HG03095 (cell line): Measurements from ENCODE around the gene DNAH8.

Source experiments
- ATAC-seq: cut with Tn5 transposase; IDR thresholded peaks from one replicate; pipeline ENCODE4 v1.9.1; 2021; ENCODE audit warnings: moderate library complexity; ENCODE audit not compliant: unreplicated experiment

Gene DNAH8

GRCh38 chr6:38957426-38957825 is 242.3 kb downstream of the DNAH8 start:
- ATAC-seq = no peak

- no peak for ATAC-seq
Observed at GRCh38 chr6:38959138-38959537, 244.0 kb downstream of the DNAH8 start.

GRCh38 chr6:38968702-38969149 is 253.6 kb downstream of the DNAH8 start:
- no peak for ATAC-seq

DNA sequence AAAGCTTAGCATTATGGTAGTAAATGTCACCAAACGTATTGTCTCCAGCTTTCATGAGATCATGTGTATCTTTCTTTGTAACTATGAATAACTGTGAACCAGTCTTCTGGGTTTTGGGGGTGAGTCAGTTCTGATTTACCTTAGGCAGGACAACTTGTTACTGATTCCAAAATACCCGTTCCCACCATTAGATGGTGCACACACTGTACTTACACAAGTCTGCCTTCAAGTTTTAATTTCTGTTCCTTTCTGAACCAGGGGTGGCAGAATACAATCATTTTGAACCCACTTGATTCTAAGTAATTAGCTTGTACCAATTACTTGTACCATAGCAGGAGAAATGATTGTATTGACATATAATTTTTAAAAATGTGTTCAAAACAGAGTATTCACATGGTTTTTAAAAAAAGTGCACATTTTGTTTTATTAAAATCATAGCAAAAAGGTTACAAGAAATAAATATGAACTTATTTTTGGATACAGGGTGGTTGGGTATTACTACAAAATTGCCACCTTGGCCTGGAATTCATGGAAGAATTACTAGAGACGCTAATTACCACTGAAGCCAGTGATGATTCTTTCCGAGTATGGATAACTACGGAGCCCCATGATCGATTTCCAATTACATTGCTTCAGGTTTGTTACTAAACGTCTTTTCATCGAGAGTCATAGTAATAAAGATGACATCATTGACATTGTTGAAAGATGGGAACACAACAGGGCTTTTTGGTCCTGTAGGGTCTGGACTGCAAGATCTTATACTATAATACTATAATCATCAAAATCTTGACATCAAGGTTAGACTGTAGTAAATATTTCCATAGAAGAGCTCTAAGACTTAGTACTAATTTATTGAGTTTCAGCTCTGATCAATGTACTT is 258.3 kb downstream of the DNAH8 start:
- no peak for ATAC-seq

GRCh38 chr6:38974389-38975151 is 259.5 kb downstream of the DNAH8 start:
- no peak for ATAC-seq

DNA sequence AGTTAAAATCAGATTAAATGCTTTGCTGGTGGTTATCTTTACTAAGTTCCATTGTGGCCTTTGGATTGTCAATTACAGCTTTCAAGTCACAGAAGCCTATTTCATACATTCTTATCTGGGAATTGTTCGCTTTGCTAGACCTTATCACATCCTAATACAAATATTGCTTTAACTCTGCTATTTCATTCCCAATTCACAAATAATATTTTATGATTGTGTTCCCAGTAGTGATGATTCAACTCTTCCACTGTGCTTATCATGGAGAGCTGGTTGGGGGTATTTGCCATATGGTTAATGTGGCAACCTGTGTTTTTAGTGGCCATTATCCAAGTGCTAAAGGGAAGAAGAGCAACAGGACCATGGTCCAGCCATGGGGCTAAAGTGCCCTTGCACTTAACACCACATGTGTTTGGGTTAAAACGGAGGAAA is 260.5 kb downstream of the DNAH8 start:
- no peak for ATAC-seq

DNA sequence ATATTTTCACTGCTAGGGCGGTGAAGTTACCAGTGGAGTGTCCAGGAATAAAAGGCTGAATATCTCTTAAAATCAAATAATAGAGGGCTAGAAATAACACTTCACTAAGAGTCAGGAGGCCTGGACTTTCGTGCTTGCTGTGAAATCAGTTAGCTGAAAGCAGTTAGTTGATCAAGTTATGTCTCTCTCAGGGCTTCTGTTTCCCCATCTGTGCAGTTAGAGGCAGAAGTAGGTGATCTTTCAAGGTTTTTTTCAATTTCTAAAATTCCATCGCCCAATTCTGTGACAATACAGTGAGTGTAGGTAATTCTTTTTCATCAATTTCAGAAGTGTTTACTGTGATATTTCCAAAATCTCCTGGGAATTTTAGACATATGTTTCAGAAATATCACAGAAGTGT is 260.9 kb downstream of the DNAH8 start:
- no peak for ATAC-seq

DNA sequence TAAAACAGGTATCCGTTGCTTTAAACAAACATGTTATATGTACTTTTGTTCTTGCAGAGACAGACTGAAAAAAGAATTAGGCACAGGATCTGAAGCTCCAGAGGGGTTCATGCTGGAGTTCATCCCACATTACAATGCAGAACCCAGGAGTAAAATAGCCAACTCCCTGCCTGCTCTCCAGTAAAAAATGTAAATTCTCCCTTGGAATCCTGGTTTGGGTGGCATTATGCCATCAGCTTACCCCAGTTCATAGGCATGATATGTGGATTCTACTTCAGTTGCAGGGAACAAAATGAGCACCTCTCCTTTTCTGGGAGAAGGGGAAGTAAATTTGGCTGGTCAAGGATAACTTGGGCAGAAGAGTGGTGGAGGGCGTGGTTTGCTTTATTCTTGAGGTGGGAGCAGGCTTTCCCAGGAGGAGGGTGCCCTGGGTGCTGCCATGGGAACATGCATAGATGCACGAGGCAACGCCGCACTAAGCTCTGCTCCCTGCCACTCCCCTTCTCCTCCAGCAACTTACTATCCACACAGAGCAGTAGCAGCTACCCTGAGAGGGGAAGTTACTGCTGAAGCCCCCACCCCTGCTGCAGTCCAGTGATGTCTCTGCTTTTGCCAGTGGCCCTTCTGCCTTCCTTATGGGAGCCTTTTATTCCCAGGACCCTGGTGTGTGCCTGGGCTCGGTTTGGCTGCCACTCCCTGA is 261.8 kb downstream of the DNAH8 start:
- ATAC-seq = no peak

- no peak for ATAC-seq
Observed at GRCh38 chr6:38978139-38978704, 263.1 kb downstream of the DNAH8 start.

GRCh38 chr6:38982470-38982869 is 267.4 kb downstream of the DNAH8 start:
- no peak for ATAC-seq

GRCh38 chr6:38984723-38985122 is 269.6 kb downstream of the DNAH8 start:
- ATAC-seq = no peak

DNA sequence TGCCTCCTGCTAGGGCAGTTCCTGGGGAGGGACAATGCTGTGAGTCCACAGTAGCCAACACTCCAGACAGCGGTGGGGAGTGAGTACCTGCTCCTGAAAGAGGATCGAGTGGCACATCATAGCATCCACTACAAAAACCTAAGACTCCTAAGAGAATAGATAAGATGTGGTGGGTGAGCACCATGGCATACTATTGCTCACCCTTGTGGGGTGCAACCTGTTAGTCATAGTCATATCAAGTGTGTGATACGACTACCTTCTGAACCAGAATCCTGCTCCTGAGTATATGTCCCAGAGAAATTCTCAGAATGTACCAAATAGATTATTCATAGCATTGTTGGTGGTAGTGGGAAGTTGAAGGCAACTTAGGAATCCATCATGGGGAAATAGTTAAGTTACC is 270.7 kb downstream of the DNAH8 start:
- ATAC-seq = no peak

DNA sequence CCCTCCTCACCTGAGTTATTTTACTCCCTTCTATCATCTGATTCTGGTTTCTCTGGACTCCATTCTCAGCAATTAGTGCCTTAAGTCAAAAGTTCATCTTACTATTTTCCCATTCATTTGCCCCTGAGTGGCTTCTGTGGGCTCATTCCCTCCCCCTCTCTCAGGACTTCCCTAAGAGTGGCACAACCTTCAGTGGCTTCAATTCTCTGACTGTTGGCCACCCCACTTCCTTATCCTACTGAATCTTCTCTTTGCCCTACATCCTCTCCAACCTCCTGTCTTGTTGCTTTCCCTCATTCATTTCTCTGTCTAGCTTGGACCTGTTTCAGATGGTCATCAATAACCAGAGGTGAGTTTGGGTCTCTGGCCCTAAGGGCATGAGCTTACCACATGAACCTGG is 272.4 kb downstream of the DNAH8 start:
- ATAC-seq = no peak

DNA sequence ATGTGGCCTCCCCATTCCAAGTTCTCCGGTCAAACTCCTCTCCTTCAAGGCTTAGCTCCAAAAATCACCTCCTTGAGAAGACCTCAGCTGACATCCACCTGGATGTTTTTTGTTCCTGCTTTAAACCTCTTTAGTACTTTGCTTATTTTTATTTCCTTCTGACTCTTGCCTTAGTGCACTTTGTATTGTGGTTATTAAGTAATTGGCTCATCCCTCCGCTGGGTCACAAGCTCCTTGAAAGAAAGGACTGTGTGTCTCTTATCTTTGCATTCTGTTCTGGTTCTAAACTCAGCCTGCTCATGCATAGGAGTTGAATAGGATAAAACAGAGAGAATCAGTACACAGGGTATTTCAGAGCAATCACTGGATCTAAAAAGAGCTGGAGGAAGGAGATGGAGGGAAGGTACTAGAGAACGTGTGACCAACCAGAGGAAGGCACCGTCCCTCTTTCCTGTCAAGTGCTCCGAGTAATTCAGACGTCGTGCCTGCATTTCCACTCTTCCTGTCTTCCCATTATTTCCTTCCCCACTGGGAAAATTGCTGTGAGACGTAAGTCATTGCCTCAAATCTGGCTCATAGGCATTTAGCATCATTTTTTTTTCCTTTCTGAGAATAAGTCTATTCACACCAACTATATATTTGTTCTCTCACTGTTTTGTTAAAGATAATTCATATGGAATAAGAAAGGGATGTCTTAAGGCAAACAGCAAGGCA is 273.8 kb downstream of the DNAH8 start:
- ATAC-seq = no peak

GRCh38 chr6:38990475-38990874 is 275.4 kb downstream of the DNAH8 start:
- no peak for ATAC-seq

DNA sequence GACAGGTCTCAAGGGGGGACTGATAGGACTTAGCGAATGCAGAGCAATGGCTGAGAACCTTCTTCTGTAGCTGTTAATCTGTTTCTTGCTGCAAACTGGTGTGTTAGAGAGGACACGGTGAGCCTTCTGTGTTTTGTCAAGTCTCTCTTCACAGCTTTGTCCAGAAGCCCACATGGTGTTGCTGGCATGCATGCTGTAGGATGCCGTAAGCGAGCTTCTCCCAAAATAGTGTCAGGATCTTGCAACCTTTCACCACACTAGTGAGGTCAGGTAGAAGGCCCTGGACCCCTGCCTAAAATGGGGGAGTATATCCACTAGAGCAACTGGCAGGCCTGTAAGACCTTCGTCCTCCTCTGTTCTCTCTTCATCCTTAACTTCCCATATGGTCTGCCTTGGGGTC is 281.6 kb downstream of the DNAH8 start:
- ATAC-seq = no peak

DNA sequence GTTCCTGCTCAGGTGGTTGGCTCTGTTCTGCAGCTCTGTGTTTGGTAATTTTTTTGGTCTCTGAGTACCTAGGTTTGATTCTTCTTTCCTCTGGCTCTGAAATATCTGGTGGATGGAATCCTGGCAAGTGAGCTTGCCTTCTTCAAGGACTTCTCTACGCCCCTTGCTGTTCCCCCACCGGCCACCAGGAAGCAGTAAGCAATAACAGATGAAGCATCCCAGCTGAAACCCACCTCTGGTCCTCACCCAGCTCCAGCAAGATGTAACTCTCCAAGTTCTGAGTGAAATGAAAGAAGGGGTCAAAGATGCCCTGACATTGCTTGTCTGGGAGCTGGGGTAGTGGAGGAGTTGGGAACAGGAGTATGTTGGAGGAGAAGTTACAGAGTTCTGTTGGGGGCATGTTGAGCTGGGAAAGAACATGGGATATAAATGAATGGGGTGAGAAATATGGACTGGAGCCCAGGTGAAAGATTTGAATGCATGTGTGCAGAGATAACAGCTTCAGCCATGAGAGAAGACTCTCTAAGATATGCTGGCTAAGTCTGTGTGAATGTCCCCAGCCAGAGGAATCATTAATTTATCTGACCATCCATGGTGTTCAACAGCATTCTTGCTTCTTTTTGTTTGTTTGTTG is 282.1 kb downstream of the DNAH8 start:
- no peak for ATAC-seq

GRCh38 chr6:39003072-39003471 is 288.0 kb downstream of the DNAH8 start:
- ATAC-seq = no peak

- ATAC-seq = no peak
Observed at GRCh38 chr6:39003492-39003891, 288.4 kb downstream of the DNAH8 start.

GRCh38 chr6:39004801-39005200 is 289.7 kb downstream of the DNAH8 start:
- ATAC-seq = no peak
